T-helper 2 cell treated with Interferon-gamma antibody and Interleukin-4, amounts not matched to agents 5 μg/mL and 100 μg/mL, for 36 hours (primary cell): ENCODE data around the gene PCBP3.

Source experiments
- DNase-seq: peaks from one replicate; pipeline ENCODE4 v3.0.0; 2021; ENCODE audit warnings: low spot score
- H3K27ac Mint-ChIP-seq: one replicate; pipeline ENCODE4 v1.8.0; 2021; ENCODE audit warnings: mild to moderate bottlenecking, mixed read lengths
- H3K27me3 Mint-ChIP-seq: one replicate; pipeline ENCODE4 v1.8.0; 2021; ENCODE audit warnings: low read depth, mixed read lengths
- H3K36me3 Mint-ChIP-seq: one replicate; pipeline ENCODE4 v1.8.0; 2021; ENCODE audit warnings: low read depth, mixed read lengths
- H3K4me1 Mint-ChIP-seq: one replicate; pipeline ENCODE4 v1.8.0; 2021; ENCODE audit warnings: low read depth, mixed read lengths
- H3K4me3 Mint-ChIP-seq: one replicate; pipeline ENCODE4 v1.8.0; 2022; ENCODE audit warnings: mild to moderate bottlenecking, moderate library complexity, mixed read lengths
- H3K9me3 Mint-ChIP-seq: one replicate; pipeline ENCODE4 v1.8.0; 2021; ENCODE audit warnings: mixed read lengths

Gene PCBP3

DNA sequence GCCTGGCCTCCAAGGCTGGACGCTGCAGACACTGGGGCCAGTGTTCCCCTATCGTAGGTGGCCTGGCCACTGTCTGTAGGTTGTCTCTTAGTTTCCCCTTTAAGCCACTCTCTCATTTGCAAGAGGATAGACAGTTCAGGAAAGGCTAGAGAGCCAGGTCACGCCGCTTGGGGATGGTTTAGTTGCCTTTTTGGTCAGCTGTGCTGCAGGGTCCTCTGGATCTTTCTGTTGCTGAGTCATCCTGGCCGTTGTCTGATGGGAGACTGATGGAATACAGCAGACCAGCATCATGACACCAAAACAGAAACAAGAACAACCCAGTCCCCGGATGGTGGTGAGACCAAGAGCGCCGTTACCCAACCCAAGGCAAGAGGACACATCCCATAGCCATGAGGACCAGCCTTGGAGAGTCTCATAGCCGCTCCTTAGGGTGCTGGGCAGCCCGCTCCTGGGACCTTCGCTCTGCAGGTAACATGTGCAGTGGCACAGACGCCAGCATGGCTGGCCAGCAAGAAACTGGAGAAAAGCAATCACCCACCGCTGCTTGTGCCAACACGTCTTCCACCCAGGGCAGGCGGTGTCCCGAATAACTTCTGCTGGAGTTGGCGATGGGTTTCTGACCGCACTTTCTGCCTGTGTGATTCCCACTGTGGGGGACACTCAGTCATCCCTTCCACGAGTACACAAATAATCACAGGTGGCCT, 258.9 kb downstream of the PCBP3 start:
- no peaks in the 10 kb centered on the region for H3K9me3 Mint-ChIP-seq
- H3K36me3 Mint-ChIP-seq, result no peaks in the 10 kb centered on the region
- H3K27me3 Mint-ChIP-seq, result no peaks in the 10 kb centered on the region
- no peak overlapping the region for H3K27ac Mint-ChIP-seq
- no peak overlapping the region for H3K4me3 Mint-ChIP-seq
- H3K4me1 Mint-ChIP-seq, result no peaks in the 10 kb centered on the region
- DNase-seq, result no peak

DNA sequence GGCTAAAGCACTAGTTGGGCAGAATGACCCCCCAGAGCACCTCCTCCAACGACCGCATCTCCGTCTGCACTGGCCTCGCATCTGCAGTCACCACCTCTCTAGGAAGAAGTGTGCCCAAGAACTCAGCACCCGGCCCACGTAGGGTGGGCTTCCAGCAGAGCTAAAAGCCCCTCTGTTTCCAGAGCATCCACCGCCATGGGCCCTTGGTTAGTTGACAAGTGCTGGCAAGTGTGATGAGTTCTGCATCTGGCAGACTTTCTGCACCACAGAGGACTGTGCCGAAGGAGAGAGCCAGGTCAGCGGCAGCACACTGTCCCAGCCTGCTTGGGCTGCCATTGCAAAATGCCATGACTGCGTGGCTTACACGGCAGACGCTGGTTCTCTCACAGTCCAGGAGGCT, 261.7 kb downstream of the PCBP3 start:
- H3K4me1 Mint-ChIP-seq, result no peaks in the 10 kb centered on the region
- DNase-seq, result no peak
- no peaks in the 10 kb centered on the region for H3K36me3 Mint-ChIP-seq

DNA sequence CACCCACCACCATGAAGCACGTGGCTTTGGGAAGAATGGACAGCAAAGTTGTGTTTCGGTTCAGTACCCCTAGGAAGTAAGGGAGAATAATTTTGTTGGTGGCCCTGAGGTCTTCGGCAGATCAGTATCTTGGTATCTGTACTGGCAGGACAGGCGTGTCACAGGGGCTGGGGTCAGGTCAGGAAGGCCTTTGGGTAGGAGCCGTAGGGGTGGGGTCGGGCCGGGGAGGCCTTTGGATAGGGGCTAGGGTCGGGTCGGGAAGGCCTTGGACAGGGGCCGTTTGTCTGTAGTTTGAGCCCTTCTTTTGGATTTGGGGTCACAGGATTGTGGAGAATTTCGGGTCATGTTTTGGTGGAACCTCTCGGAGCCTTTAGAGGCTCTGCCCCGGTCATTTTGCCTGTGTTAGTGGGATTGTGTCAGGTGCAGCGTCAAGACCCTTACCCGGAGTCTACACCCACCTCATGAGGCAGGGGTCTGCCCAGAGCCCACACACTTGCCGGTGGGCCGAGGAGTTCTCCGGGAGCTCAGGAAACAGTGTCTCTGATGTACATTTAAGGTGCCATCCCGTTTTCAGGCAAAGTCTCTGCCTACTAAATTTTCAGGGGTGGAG, 262.8 kb downstream of the PCBP3 start:
- Mint-ChIP-seq H3K4me1 (no peaks in the 10 kb centered on the region), H3K9me3 (no peaks in the 10 kb centered on the region), H3K27ac (no peak overlapping the region), H3K4me3 (no peak overlapping the region), H3K36me3 (no peaks in the 10 kb centered on the region), H3K27me3 (no peaks in the 10 kb centered on the region)
- no peak for DNase-seq

More for the DNA sequence above, 261.7 kb downstream of the PCBP3 start:
- no peak overlapping the region for H3K4me3 Mint-ChIP-seq
- H3K27ac Mint-ChIP-seq, result no peak overlapping the region
- no peaks in the 10 kb centered on the region for H3K27me3 Mint-ChIP-seq
- H3K9me3 Mint-ChIP-seq, result no peaks in the 10 kb centered on the region

DNA sequence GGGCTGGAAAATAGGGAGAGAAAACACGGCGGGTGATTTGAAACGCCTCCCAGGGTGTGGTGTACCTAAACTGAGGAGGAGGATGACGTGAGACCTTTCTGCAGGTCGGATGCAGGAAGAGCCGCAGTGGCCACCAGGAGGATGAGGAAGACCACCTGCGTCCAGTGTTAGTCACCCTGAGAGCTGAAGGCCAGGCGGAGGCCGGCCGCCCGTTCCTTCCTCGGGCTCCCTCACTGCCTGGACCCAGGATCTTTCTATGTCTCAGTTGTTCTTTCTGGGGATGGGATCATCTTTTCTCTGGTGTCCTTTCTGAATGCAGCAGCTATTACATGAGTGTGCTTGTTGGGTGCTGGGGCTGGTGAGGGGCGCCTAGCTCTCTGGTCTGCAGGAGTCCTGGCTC, 263.3 kb downstream of the PCBP3 start:
- H3K27me3 Mint-ChIP-seq, result no peaks in the 10 kb centered on the region
- no peak overlapping the region for H3K27ac Mint-ChIP-seq
- no peaks in the 10 kb centered on the region for H3K9me3 Mint-ChIP-seq
- H3K4me1 Mint-ChIP-seq, result no peaks in the 10 kb centered on the region
- no peaks in the 10 kb centered on the region for H3K36me3 Mint-ChIP-seq
- no peak overlapping the region for H3K4me3 Mint-ChIP-seq
- no peak for DNase-seq

DNA sequence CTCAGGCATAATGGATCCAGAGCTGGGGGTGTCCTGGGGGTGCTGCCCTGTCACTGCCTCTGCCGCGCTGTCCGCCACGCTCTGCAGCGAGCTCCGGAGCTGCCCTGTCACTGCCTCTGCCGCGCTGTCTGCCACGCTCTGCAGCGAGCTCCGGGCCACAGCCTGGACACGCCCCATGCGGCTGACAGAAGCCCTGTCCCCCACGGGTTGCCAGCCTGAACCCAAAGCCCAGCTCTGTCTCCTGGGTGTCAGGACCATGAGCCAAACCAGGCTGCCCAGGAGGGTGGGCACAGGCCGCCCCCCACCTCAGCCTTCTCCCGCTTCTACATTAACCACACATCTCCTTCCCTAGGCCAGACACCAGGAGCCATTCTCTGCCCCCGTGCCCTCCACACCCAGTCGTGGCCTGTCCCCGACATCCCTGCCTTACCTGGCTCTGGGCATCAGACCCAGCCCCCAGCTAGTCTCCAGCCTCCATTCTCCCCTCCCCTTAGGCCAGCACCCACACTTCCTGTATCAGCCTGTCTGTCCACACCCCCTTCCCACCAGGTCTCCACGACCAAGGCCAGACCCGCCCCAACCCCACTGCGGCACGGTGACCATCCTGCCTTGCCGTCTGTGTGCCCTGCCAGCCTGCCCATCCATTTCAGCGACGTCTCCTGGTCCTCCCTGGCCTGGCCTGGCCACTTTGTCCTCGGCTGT, 265.2 kb downstream of the PCBP3 start:
- Mint-ChIP-seq H3K4me3 (no peak overlapping the region), H3K36me3 (no peaks in the 10 kb centered on the region), H3K27me3 (no peaks in the 10 kb centered on the region), H3K9me3 (no peaks in the 10 kb centered on the region), H3K4me1 (no peaks in the 10 kb centered on the region), H3K27ac (no peak overlapping the region)
- no peak for DNase-seq

DNA sequence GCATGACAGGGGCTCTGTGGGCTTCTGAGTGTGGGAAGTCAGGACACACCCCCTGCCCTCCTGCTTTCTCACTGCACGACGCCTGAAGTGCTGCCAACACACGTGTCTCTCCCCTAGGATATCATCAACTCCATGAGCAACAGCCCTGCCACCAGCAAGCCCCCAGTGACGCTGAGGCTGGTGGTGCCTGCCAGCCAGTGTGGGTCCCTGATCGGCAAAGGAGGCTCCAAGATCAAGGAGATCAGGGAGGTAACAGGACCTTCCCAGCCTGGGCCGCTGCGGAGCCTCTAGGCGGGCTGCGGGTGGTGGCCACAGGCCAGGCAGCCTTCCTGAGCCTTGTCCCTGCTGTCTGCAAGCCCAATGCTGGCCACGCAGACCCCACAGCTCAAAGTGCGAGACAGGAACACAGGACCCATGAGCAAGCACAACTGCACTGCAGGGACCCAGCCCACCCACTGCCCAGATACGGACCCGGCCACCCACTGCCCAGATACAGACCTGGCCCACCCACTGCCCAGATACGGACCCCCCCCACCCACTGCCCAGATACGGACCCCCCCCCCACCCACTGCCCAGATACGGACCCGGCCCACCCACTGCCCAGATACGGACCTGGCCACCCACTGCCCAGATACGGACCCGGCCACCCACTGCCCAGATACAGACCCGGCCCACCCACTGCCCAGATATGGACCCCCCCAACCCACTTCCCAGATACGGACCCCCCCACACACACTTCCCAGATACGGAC, 265.9 kb downstream of the PCBP3 start:
- no peak for DNase-seq
- H3K36me3 Mint-ChIP-seq, result no peaks in the 10 kb centered on the region

DNA sequence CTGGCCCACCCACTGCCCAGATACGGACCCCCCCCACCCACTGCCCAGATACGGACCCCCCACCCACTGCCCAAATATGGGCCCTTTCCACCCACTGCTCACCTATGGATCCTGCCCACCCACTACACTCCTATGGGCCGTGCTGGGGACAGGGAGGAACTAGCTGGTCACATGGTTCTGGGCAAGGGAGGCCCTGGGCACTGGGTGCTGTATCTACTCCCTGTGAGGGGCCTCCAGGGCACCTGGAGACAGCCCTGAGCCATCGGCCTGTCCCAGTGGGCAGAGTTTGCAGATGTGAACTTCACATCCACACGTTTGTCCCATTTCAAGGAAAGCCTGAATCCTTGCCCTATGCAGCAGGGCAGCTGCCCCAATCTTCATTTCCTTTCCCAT, 266.6 kb downstream of the PCBP3 start:
- Mint-ChIP-seq H3K27ac (no peak overlapping the region), H3K4me3 (no peak overlapping the region), H3K4me1 (no peaks in the 10 kb centered on the region), H3K9me3 (no peaks in the 10 kb centered on the region), H3K27me3 (no peaks in the 10 kb centered on the region), H3K36me3 (no peaks in the 10 kb centered on the region)
- DNase-seq, result no peak

More for the DNA sequence above, 265.9 kb downstream of the PCBP3 start:
- no peak overlapping the region for H3K27ac Mint-ChIP-seq
- H3K9me3 Mint-ChIP-seq, result no peaks in the 10 kb centered on the region
- no peaks in the 10 kb centered on the region for H3K4me1 Mint-ChIP-seq
- no peaks in the 10 kb centered on the region for H3K27me3 Mint-ChIP-seq
- H3K4me3 Mint-ChIP-seq, result no peak overlapping the region

DNA sequence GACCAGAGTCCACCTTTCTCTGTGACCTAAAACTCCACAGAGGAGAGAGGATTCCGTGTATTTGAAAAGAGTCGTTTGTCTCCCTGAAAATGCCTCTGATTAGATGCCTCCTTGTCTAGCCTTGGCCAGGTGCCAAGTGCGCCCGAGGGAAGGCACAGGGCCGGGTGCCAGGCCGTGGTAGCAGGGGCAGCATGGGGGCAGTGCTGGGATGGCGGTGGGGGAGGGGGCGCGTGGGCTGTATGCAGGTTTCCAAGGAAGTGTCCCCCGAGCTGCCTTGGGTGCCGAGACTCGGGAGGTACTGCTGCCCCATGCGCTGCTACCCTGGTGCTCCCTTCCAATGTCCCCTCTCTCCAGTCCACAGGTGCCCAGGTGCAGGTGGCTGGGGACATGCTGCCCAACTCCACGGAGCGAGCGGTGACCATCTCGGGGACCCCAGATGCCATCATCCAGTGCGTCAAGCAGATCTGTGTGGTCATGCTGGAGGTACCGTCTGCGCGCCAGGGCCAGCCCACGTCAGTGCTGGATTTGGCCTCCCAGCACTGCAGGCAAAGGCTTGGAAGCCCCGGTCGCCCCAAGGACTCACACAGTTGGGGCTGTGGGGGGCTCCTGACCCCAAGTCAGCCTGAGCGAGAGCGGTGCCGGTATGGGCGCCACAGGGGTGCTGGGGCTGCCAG, 267.2 kb downstream of the PCBP3 start:
- Mint-ChIP-seq H3K4me3 (no peak overlapping the region), H3K27ac (no peak overlapping the region), H3K9me3 (no peaks in the 10 kb centered on the region), H3K27me3 (no peaks in the 10 kb centered on the region), H3K4me1 (no peaks in the 10 kb centered on the region), H3K36me3 (no peaks in the 10 kb centered on the region)
- no peak for DNase-seq

DNA sequence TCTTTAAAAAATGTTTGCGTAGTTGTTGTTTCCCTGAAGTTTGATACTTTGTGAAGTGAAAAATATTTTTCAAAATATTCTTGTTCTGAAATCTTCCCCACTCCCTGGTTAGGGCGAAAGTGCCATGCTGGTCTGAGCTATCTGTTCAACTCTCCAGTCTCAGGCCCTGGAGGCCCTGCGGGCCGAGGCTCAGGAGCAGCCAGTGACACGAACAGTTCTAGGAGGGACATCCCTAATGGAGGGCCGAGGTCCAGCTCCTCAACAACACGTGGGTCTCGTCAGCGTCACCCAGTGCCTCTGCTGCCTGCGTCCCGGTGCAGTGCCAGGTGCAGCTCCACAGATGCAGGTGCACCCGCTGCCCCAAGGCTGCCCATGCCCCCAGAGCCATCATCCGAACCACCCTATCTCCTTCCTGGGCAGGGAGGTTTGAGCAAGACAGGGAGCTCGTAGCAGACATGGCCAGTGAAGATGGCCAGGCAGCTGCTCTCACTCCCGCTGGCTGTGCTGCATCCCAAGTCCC, 268.3 kb downstream of the PCBP3 start:
- Mint-ChIP-seq H3K36me3 (no peaks in the 10 kb centered on the region), H3K4me1 (peaks cover 6% of the 10 kb centered on the region), H3K27me3 (no peaks in the 10 kb centered on the region), H3K4me3 (no peak overlapping the region), H3K9me3 (no peaks in the 10 kb centered on the region), H3K27ac (no peak overlapping the region)
- no peak for DNase-seq

DNA sequence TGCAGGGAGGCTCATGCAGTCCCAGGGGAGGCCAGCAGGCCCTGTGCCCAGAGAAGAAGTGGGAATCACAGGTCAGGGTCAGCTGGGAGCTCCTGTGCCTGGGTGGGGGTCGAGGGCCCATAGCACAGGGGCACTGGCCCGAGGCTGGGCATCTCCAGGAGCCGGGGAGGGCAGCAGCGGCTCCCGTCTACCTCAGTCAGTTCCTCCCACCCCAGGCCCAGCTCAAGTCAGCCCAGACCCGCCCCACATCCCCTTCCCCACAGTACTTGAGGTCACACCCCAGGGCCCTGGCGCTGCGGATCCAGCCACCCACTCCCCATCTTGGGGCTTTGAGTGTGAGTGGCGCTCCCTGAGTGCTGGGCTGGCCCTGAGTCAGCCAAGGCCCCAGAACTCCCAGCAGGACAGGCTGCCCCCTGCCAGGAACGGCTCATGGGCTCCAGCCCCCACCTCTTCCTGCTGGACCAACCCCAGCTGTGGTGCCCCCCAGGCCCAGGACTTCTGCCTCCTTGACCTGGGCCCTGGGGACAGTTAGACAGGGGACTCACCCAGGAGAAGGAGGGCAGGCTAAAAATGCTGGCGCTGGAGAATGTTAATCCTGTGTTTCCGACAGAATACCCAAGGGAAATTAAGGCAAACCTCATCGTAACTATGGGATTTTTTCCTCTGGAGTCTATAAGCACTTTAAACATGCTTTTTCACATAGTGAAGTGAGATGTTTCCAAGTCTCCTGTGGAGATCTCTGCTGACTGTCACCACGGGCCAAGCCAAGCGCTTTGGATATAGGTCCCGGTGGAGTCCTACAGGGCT, 269.3 kb downstream of the PCBP3 start:
- Mint-ChIP-seq H3K4me3 (no peak overlapping the region), H3K4me1 (peaks cover 6% of the 10 kb centered on the region), H3K36me3 (no peaks in the 10 kb centered on the region), H3K27me3 (no peaks in the 10 kb centered on the region), H3K9me3 (no peaks in the 10 kb centered on the region), H3K27ac (no peak overlapping the region)
- DNase-seq, result no peak

DNA sequence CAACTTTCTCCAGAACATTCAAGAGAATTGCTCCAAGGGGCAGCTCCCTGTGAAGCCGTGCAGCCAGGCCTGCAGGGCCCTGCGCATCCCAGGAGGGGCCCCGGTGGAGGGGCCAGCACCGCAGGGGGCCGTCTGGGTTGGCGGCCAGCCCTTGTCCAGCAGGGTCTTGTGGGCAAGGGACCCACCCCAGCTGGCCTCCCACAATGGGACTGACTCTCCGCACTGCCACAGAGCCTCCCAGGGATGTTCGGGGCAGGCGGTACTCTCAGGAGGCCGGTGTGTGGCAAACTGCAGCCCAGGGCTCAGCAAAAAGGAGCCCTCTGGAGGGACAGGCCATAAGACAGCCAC, 269.9 kb downstream of the PCBP3 start:
- Mint-ChIP-seq H3K36me3 (no peaks in the 10 kb centered on the region), H3K9me3 (no peaks in the 10 kb centered on the region), H3K27ac (no peak overlapping the region), H3K27me3 (no peaks in the 10 kb centered on the region), H3K4me3 (no peak overlapping the region), H3K4me1 (peaks cover 6% of the 10 kb centered on the region)
- no peak for DNase-seq

DNA sequence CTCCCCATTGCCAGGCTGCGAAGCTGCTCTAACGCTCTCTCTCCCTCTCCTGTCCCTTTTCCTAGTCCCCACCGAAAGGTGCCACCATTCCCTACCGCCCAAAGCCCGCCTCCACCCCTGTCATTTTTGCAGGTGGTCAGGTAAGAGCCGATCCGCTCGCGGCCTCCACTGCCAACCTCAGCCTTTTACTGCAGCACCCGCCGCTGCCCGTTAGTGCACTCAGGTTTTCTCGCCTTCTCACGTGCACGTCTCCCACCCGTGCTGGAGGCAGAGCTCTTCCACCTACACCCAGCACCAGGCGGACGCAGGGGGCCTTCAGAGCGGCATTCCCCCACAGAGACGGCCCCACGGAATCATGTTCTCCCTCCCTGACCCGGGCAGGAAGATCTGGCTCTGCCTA, 270.4 kb downstream of the PCBP3 start:
- Mint-ChIP-seq H3K9me3 (no peaks in the 10 kb centered on the region), H3K4me3 (no peak overlapping the region), H3K4me1 (peaks cover 6% of the 10 kb centered on the region), H3K27ac (no peak overlapping the region), H3K36me3 (no peaks in the 10 kb centered on the region), H3K27me3 (no peaks in the 10 kb centered on the region)
- no peak for DNase-seq

DNA sequence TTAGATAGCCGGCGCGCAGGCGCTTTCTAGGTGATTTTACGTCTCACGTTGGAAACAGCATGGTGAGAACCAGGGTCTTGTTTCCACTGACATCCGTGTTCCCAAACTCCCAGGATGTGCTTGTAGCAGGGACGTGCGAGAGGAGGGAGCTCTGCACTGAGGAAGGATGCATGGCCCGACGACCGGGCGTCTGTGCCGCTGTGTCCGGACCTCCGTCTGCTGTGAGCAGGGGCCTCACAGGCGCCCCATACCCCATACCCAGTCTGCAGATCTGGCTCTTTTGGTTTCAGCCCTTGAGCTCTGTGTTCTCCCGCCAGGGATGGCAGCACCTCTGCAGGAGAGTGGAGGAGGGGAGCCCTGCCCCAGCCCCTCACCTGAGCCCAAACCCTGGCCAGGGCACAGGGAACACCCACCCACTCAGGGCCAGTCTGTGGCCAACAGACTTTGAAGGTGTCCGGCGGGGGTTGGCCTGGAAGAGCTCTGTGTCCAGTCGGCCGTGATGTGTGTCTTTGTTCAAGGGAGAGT, 270.9 kb downstream of the PCBP3 start:
- Mint-ChIP-seq H3K36me3 (no peaks in the 10 kb centered on the region), H3K27me3 (no peaks in the 10 kb centered on the region), H3K4me3 (no peak overlapping the region), H3K9me3 (no peaks in the 10 kb centered on the region), H3K4me1 (peaks cover 6% of the 10 kb centered on the region), H3K27ac (no peak overlapping the region)
- DNase-seq, result no peak
